NCI-H446 treated with DMSO at 0.1 percent for 48 hours (cell line): ENCODE measurements around the gene EFNB1.
A peak's percentile ranks its signal among the peaks of the same experiment; 100 is the strongest.

Experiments
- DNase-seq: peaks from one replicate; lab custom pipeline; 2025; lab: John Stamatoyannopoulos, UW

Gene EFNB1

GRCh38 chrX:68827848-68828624 lies 785 bp upstream of the EFNB1 start:
- peak; percentile 44 for DNase-seq

- DNase-seq, result no peak
These were observed 979 bp downstream of the EFNB1 start for GRCh38 chrX:68829582-68830418.

- DNase-seq, result no peak
These were observed 1.9 kb downstream of the EFNB1 start for GRCh38 chrX:68830419-68831404.

GRCh38 chrX:68831405-68832100 lies 2.7 kb downstream of the EFNB1 start:
- DNase-seq, result no peak

GRCh38 chrX:68832101-68832416 lies 3.2 kb downstream of the EFNB1 start:
- no peak for DNase-seq

- DNase-seq, result no peak
These were observed 4.0 kb downstream of the EFNB1 start for GRCh38 chrX:68832516-68833447.

GRCh38 chrX:68833448-68833805 lies 4.6 kb downstream of the EFNB1 start:
- DNase-seq, result no peak

- DNase-seq, result no peak
These were observed 5.1 kb downstream of the EFNB1 start for GRCh38 chrX:68833855-68834331.

- DNase-seq, result no peak
These were observed 5.7 kb downstream of the EFNB1 start for GRCh38 chrX:68834371-68835103.

- DNase-seq, result no peak
These were observed 6.3 kb downstream of the EFNB1 start for GRCh38 chrX:68835104-68835442.

- no peak for DNase-seq
These were observed 6.6 kb downstream of the EFNB1 start for GRCh38 chrX:68835468-68835867.

GRCh38 chrX:68837119-68837518 lies 8.3 kb downstream of the EFNB1 start:
- DNase-seq, result no peak

GRCh38 chrX:68838571-68838910 lies 9.7 kb downstream of the EFNB1 start:
- no peak for DNase-seq

GRCh38 chrX:68839771-68840170 lies 10.9 kb downstream of the EFNB1 start:
- DNase-seq, result no peak

GRCh38 chrX:68840256-68840655 lies 11.4 kb downstream of the EFNB1 start:
- DNase-seq, result no peak

- DNase-seq, result no peak
These were observed 12.6 kb downstream of the EFNB1 start for GRCh38 chrX:68841251-68842049.

- DNase-seq, result no peak
These were observed 13.5 kb downstream of the EFNB1 start for GRCh38 chrX:68842351-68842750.

GRCh38 chrX:68842781-68843581 lies 14.2 kb downstream of the EFNB1 start:
- DNase-seq, result peak; percentile 71
